Putamen (tissue), 1 donor: ENCODE measurements around the gene PPP1R3G.
A peak's percentile ranks its signal among the peaks of the same experiment; 100 is the strongest.

Experiments used
- DNase-seq: peaks from one replicate; pipeline ENCODE4 v3.0.0-alpha.2; 2016; ENCODE audit warnings: low spot score

PPP1R3G gene

DNA sequence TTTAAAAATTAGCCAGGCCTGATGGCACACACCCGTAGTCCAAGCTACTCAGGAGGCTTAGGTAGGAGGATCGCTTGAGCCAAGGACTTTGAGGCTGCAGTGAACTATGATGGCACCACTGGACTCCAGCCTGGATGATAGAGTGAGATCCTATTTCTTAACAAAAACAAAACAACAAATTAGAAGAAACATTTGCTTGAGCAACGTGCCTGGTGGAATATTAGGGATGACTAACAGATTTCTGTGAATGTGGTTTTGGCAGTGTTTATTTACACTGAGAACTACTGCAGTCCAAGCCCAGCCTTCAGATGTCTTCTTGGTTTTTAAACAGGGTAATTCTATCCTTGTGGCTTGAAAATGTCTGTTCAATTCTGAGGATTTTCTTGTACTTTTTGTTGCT is 9.2 kb downstream of the PPP1R3G start:
- no peak for DNase-seq

DNA sequence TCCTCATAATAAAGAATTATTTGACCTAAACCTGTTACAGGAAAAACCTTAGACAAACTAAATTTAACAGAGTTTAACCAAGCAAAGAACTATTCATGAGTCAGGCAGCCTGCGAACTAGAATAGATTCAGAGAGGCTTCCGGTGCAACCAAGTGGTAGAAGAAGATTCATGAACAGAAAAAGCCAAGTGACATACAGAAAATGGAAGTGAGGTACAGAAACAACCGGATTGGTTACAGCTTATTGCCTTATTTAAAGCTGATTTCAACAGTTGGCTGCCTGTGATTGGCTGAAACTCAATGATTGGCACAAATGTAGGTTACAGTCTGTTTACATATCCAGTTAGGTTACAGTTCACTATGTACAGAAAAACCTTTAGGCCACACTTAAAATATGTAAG is 10.1 kb downstream of the PPP1R3G start:
- no peak for DNase-seq

DNA sequence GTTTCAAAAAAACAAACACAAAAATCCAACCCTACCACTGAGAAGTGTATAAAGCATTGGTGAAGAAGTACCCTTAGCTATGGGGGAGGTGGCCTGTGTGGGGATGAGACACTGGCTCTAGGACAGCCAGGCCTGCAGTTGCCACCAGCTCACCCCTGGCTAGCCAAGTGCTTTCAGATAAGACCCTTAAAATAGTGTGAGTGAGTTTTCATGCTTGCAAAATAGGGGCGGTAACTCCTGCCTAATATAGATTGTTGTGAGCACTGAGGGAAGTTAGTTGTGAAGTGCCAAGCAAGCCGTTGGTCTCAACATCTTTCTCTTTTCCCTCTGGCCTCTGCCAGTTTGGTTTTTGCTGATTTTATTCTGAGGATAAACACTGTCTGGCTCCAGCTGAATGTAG is 11.3 kb downstream of the PPP1R3G start:
- no peak for DNase-seq

DNA sequence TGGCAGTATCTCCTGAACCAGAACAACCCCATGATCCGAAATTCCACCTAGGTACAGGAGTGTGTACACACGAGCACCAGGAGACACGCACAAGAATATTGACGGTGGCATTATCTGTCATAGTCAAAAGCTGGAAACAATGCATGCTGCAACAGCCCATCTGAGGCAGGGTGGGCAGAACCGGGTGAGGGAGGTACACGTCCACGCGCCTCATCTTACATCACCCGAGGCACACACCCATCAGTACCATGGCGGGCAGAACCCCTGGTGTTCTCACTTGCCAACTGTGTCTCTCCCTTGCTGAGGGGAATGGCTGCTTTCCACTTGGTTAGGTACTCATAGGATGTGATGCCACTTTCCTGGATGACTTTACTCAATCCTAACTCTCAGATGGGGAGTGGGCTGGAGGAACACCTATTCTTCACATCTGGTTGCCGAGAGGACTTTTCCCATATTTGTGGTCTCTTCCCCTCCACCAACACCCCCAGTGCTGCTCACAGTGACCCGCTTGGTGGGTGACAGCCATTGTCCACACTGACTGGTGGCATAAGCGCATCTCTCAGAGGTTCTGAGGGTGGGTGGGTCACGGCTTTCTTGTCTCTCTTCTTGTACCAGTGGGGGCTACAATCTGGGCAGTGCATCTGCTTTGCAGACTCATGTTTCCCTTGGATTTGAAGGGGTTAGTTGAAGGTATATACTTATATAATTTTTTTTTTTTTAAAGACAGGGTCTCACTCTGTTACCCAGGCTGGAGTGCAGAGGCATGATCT is 13.5 kb downstream of the PPP1R3G start:
- DNase-seq, result no peak

DNA sequence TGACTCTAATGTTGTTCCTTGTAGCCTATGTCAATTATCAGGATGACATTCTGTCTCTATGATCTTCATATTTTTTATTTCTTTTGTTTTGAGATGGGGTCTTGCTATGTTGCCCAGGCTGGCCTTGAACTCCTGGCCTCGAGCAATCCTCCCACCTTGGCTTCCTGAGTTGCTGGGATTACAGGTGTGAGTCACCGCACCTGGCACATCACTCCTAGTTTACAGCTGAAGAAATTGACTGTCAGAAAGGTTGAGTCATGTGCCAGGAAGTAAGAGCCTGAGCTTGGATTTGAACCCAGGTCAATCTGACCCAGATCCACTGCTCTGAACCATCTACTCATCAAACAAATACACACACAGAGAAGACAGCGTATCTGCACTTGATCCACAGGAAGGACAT is 14.4 kb downstream of the PPP1R3G start:
- no peak for DNase-seq

DNA sequence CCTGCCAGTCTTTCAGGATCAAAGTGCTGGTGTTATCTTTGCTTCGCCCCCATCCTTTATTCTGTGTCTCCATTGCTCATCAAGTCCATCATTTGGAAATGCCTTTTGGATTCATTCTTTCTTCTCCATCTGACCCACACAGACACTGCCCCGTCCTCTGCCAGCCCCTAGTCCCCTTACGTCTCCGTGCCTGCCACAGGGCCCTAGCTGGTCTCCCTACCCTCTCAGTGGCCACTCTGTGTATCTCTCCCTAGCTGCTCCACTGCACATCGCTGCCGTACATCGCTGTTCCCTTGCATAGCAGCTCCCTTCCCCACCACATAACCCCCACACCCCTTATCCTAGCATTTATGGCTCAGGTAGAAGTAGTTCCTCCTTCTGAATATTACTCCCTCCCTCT is 15.7 kb downstream of the PPP1R3G start:
- no peak for DNase-seq

DNA sequence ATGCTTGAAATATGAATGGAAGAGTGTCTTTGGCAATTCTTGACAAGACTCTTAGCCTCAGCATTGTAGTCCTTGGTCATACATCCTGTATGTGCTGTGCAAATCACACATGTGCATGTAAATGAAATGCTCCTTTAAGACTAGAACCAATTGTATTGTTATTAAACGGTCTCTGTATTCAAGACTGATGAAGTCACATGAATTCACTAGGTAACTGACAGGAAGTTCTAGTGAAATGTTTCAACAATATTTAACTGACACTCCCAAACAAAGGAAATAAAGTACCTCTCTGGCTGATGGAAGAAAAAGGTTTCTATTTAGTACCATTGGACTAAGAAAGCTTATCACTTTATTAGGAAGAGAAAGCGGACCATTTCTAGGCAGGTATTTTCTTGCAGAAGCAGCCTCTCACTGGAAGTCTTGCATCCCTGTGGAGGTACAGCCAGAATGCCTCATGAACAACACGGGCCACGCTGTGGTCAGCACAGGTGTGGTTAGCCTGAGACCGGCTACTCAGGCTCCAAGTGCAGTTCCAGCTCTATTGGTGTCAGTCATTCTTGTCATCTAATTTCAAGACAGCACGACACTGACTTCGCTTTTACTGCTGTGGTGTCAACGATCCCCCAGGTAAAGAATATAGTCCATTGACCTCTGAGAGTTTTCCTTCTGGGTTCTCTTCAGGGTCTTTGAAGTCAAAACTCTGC is 17.3 kb downstream of the PPP1R3G start:
- no peak for DNase-seq

DNA sequence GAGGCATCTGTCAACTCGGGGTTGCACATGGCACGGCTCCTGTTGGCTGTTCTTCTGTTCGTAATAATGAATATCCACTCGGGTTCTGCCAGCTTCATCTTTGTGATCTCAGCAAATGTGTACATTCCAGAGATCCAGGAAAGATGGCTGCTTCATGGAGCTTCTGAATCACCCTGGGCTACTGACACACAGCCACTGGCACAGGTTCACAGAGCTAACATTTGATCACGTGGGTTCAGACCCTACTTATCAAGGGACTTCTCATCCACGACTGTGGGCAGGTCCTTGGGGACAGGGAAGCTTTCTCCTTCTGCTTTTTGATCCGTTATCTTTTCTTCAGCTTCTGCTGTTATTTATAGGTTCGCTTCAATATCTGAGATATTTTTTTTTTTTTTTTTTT is 18.1 kb downstream of the PPP1R3G start:
- no peak for DNase-seq

DNA sequence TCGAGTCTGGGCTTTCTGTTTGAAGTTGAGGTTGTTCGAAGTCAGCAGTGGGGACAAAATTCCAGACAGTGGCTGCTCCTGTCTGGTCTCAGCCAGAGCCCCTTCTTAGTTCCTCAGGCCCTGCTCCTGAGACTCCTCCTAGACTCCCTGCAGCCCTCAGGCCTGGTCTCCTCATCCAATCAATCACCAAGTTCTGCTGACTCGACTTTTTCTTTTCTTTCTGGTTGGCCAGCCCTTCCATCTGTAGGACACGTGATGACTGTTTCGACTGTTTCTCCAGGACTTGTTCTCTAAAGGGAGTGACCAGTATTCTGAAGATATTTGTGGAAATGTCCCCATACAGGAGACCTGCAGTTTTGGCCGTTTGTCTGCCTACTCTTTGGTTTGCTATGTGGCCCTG is 19.5 kb downstream of the PPP1R3G start:
- no peak for DNase-seq

DNA sequence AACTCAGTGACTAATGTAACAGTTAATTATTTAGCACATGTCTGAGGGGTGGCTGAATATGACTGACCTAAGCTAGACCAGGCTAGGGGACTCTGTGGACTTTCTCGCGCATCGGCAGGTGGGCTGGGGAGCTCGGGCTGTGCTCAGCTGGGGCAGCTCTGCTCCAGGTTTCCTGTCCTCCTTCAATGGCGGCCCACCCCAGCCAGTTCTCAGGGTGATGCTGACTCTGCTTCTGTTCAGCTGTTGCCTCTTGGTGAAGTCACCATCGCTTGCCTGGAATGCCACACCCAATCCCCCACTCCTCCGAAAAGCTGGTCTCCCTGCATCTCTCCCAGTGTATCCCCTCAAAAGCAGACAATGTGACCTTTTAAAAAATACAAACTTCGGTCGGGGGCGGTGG is 20.0 kb downstream of the PPP1R3G start:
- DNase-seq, result no peak

DNA sequence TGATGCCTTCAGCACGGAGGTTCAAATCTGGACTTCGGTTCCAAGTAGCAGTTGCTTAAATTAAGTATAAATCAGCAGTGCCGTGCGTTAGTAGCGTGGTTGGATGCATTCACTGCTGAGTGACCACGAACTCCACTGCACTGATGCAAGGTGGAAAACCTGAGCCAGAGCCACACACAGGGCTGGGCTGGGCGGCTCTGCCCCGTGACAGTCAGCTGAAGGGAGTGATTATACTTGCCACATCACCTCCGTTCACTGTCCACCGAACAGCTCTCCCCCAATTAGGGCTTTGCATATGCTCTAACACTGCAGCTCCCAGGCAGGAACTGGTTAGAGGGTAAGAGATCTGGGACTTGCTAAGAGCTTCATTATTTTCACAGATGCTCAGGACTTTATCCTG is 22.2 kb downstream of the PPP1R3G start:
- DNase-seq, result no peak

DNA sequence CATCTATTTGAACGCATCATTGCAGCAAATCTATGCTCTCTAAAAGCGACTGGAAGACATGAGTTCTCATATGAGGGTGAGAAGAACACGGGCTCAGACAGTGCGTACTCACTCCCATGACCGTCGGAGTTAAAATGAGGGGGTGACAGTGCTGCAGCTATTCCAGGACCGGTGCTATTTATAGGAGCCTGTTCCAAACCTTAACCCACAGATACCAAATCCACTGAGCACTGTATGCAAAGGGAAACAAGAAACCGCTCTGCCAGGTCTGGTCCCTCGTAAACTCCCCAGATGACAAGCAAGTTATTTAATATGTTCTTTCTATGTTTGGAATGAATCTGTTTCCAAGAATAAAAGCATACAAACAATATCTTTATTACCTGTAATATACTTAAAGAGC is 22.9 kb downstream of the PPP1R3G start:
- peak; percentile 39 for DNase-seq

DNA sequence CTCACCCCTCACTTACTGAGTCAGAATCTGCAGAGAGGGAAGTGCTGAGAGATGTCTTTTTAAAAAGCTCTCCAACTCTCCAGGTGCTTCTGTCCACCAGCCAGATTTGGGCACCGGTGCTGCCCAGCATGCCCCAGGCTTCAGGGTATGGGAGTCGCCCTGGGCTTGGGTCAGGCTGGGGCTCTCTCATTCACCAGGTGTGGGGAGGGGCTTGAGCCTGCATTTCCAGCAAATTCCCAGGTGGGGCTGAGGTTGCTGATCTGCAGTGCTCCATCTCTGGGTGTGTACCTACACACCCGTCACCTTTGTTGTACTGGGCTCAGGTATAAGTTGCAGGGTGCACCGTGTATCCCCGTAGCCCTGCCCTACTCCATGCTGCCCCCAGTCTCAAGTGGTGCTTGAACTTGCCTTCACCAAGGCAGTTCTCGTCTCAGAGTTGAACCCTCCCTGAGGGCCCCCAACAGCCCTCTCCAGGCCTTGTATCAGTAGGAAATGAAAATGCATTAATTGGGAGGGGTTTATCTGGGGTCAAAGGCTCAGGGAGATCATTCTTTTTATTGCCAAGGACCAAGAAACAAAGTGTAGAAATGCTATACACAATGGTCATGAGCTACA is 23.5 kb downstream of the PPP1R3G start:
- DNase-seq, result no peak

DNA sequence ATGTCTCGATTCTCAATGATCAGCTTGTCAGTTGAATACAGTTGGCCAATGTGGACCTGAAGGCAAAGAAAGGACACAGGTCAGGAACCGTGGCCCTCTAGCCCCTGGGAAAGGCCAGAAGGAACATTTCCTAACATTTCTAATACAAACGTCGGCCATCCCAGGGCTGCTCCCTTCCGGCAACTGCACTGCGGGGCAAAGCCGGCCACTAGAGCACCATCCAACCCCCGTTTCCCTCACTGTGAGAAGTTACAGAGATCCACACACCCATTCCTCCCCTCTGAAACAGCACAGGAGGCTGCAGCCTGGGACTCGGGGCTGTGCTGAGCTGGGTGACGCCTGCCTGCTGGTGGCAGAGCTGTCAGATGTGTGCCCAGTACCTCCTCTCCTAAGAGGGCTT is 24.3 kb downstream of the PPP1R3G start:
- no peak for DNase-seq

DNA sequence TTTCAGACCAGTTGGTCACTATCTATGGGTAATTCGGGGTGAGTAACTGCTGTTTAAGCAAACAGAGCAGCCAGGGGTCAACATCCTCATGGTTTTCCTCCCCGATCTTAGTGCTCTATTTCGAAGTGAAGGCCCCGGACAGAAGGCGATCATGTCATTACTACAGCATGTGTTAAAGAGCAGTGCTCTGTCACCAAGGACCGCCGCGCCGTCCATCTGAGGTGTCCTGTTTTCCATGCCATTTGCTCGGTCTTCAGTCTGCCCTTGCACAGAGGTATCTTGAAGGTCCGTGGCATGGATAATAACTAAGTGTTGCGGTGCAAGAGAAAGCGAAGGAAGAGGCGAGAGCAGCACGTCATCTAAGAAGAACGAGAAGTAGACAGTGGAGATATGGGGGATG is 25.1 kb downstream of the PPP1R3G start:
- DNase-seq, result no peak

DNA sequence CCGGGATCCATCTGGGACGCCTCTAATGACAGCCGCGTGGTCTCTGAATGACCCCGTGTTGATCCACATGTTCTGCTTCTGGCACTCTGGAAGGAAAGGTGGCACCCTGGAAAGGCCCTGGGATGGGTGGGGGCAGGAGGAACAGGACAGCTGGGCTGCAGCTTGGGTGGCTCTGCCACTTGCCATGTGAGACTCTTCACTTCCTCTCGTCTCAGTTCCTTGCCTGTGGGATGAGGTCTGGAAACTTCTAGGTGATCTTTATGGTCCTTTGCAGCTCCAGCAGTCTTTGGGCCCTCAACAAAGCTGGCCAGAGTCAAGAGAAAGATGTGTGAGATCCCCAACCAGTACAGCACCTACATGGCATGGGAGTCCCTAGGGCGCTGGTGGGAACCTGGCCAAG is 26.5 kb downstream of the PPP1R3G start:
- DNase-seq, result no peak

DNA sequence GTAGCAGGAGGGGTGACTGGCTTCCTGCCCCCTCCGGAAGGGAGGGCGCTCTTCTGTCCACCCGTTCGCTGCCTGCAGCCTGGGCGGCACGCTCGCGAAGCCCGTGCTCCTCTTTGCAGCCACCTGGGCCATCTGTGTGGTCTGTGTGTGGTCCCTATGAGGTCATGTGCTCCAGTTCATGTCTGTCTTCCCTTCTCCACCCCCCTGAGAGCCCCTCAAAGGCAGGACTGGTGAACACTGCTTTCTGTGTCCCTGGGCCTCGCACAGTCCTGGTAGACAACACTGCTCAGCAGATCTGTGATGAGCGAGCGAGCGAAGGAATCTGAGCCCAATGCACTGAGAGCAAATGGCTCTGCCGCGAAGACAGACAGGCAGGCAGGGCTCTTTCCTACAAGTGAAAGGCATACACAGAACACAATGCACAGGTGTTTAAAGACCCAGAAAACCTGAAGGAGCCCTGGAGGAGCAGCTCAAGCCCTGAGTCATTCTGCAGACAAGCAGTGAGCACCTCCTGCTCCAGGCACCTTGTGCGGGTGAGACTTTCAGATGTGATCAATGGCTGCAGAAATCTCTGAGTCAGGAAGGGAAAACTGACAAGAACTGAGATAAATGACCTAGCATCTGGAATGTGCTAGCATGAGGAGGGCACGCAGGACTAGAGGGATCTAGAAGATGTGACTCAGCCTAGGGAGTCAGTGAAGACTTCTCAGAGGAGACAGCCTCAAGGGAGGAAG is 27.1 kb downstream of the PPP1R3G start:
- peak; percentile 36 for DNase-seq

DNA sequence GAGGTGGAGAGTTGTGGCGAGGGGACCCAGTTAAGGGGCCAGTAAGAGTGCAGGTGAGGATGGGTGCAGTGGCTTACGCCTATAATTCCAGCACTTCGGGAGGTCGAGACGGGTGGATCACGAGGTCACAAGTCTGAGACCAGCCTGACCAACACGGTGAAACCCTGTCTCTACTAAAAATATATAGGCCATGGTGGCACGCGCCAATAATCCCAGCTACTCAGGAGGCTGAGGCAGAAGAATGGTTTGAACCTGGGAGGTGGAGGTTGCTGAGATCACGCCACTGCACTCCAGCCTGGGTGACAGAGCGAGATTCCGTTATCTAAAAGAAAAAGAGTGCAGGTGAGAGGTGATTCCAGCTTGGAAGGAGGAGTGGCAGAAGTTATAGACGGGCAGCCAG is 28.0 kb downstream of the PPP1R3G start:
- no peak for DNase-seq

DNA sequence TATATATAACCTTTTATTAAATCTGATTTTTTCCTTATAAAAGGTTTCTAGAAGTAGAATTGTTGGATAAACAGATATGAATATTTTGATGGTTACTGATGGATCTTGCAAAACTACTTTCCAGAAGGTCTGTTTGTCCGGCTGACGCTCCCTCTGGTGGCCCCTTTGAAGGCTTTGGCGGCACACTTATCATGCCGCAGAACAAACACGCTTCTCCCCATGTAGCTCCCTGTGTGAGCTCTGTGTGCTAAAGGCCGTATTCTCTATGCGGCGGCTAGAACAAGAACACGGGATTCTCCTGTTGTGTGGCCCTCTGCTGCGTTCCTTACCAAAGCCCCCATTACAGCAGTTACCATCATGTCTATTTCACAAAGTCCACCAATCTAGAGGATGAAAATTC is 30.0 kb downstream of the PPP1R3G start:
- no peak for DNase-seq

DNA sequence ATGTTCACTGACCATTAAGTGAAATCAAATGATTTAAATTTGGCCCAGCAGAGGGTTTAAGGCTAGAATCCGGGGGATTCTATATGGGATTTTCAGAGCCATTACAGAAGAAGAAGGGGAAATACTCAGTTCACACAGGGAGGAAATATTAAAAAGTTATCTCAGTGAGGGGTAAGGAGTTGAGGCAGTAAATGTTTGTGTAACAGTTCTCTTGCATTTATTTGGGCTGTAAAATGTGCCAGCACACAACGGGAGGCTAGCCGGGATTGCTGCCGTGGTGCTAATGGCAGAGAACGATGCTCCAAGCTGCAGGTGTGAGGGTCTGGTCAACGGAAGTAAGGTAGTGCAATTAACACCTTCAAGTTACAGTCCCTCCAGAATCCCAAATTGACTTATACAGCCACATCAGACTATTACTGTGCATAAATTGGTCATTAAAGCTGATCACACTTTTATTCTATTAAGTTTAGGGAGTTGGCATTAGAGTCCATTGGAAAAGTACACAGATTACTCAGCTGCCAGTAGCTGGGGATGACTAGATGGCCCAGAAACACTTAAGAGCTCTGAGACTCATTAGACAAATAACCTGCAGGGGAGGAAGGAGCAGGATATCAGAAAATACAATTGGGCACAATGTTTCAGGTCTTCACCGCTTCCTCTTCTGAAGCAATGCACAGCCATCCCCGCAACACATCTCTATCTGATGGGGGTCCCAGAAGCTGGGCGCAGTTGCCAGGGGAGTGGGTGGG is 31.3 kb downstream of the PPP1R3G start:
- no peak for DNase-seq

DNA sequence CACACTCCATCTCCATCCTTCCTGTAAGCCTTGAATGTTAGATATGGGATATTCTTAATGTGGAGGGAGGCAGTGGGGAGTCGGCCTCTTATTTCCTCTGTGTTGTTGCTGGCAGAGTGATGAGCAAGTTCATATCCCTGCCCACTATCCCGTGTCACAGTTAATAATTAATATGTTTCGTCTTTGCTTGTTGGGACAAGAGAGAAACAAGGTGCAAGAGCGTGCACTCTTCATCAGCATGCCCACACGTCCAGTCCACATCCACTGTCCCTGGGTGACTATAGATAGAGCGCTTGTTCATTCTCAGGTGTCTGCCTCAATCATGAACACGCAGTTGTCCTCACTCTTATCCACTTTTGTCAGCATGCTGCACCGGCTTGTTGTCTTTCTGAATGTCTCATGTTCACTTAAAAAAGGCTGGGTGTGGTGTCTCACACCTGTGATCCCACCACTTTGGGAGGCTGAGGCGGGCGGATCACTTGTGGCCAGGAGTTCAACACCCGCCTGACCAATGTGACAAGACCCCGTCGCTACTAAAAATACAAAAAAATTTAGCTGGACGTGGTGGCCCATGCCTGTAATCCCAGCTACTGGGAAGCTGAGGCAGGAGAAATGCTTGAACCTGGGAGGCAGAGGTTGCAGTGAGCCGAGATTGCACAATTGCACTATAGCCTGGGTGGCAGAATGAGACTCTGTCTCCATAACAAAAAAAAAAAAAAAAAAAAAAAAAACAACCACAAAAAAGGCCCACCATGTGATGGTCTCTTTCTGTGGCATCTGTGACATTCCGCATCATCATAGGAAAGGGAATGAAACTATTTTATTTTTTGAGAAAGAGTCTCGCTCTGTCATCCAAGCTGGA is 34.2 kb downstream of the PPP1R3G start:
- DNase-seq, result no peak
